ENCODE measurements around the gene TMEM151A. TPM values are rescaled to one million over a fixed set of nuclear protein-coding genes. Genes with fewer than 3 reads are reported as not detected.

TMEM151A gene
- total and polyA plus RNA-seq, 8 donors: 0.46 to 19.6 (median 2.8) TPM; not detected in 2

DNA sequence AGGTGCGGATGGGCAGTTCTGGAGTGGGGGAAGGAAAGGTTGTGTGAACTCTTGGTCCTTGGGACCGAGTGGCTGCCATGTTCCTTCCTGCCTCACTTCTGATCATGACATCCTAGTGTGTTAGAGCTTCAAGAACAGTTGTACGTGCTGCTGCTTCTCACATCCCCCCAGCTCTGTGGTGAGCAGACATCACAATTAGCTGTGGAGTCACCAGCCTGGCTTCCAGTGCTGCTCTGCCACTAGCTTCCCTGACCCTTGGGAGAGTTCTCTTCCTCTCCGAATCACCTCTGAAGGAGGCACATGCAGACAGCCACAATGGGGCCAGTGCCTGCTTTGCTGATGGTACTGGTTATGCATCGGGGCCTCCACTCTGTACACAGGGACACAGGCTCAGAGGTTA, 29.5 kb upstream of the TMEM151A start:
- Histone ChIP-seq H3K9me3 (no peaks in the 10 kb centered on the region), H3K4me1 (peaks cover 12 to 32% (median 29%) of the 10 kb centered on the region in 4 donors), H3K36me3 (peaks cover 25 to 80% (median 70%) of the 10 kb centered on the region in 4 donors), H3K27ac (no peak overlapping the region), H3K27me3 (peaks cover 0 to 7% (median 0%) of the 10 kb centered on the region in 3 donors), H3K4me3 (no peak overlapping the region)
- TF ChIP-seq, protein P1, sequence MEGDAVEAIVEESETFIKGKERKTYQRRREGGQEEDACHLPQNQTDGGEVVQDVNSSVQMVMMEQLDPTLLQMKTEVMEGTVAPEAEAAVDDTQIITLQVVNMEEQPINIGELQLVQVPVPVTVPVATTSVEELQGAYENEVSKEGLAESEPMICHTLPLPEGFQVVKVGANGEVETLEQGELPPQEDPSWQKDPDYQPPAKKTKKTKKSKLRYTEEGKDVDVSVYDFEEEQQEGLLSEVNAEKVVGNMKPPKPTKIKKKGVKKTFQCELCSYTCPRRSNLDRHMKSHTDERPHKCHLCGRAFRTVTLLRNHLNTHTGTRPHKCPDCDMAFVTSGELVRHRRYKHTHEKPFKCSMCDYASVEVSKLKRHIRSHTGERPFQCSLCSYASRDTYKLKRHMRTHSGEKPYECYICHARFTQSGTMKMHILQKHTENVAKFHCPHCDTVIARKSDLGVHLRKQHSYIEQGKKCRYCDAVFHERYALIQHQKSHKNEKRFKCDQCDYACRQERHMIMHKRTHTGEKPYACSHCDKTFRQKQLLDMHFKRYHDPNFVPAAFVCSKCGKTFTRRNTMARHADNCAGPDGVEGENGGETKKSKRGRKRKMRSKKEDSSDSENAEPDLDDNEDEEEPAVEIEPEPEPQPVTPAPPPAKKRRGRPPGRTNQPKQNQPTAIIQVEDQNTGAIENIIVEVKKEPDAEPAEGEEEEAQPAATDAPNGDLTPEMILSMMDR (IDR thresholded peaks at IDR 0.05): no peak
- TF ChIP-seq POLR2AphosphoS5 (IDR thresholded peaks at IDR 0.05): no peak
- no peak for TF ChIP-seq EP300 (IDR thresholded peaks at IDR 0.05)
- 90 to 98% (median 94%) methylated on average over 4 to 5 of the region's 5 CpGs for WGBS, 5 donors
- intact Hi-C loops (cut with DNase I; ENCODE audit: low total_unique reads): loop anchor here (5.0 kb wide), 1 partner anchor 40 kb away; no protein-coding TSS in a partner anchor
- no peak for DNase-seq

DNA sequence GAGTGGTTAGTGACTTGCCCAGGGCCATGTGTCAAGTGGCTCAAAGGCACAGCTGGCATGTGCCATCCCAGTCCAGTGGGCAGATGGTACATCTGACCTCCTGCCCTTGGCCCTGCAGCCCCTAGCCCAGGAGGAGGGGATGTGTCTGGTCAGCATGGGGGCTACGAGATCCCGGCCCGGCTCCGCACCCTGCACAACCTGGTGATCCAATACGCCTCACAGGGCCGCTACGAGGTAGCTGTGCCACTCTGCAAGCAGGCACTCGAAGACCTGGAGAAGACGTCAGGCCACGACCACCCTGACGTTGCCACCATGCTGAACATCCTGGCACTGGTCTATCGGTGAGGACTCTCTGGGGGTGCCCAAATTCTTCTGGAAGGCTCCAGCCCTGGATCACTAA, 29.0 kb upstream of the TMEM151A start:
- WGBS, 5 donors: 93 to 98% (median 94%) methylated on average over 12 of the region's 12 CpGs
- H3K27ac ChIP-seq: no peak overlapping the region
- no peaks in the 10 kb centered on the region for H3K9me3 ChIP-seq
- H3K27me3 ChIP-seq: peaks cover 0 to 2% (median 0%) of the 10 kb centered on the region in 3 donors
- no peak overlapping the region for H3K4me3 ChIP-seq
- peaks cover 25 to 80% (median 70%) of the 10 kb centered on the region in 4 donors for H3K36me3 ChIP-seq
- no peak for DNase-seq
- intact Hi-C loops (cut with DNase I; ENCODE audit: low total_unique reads): loop anchor here (5.0 kb wide), 1 partner anchor 40 kb away; no protein-coding TSS in a partner anchor
- peaks cover 12 to 33% (median 28%) of the 10 kb centered on the region in 4 donors for H3K4me1 ChIP-seq
- TF ChIP-seq POLR2A (IDR thresholded peaks at IDR 0.05) (no peak), EP300 (IDR thresholded peaks at IDR 0.05) (no peak), POLR2AphosphoS5 (IDR thresholded peaks at IDR 0.05) (no peak)
- TF ChIP-seq, protein P1 (IDR thresholded peaks at IDR 0.05): no peak

GRCh38 chr11:66263231-66263630, 28.5 kb upstream of the TMEM151A start:
- 91 to 100% (median 94%) methylated on average over 1 to 4 of the region's 4 CpGs for WGBS, 5 donors
- peaks cover 25 to 80% (median 70%) of the 10 kb centered on the region in 4 donors for H3K36me3 ChIP-seq
- TF ChIP-seq, protein P1 (IDR thresholded peaks at IDR 0.05): no peak
- TF ChIP-seq POLR2AphosphoS5 (IDR thresholded peaks at IDR 0.05): no peak
- intact Hi-C loops (cut with DNase I; ENCODE audit: low total_unique reads): loop anchor here (5.0 kb wide), 1 partner anchor 41 kb away; no protein-coding TSS in a partner anchor
- no peak overlapping the region for H3K4me3 ChIP-seq
- peaks cover 12 to 32% (median 31%) of the 10 kb centered on the region in 4 donors for H3K4me1 ChIP-seq
- H3K9me3 ChIP-seq: no peaks in the 10 kb centered on the region
- no peak for DNase-seq
- no peak overlapping the region for H3K27ac ChIP-seq
- H3K27me3 ChIP-seq: no peaks in the 10 kb centered on the region

- 93 to 98% (median 95%) methylated on average over 9 to 10 of the region's 10 CpGs for WGBS, 5 donors
- peaks cover 25 to 78% (median 70%) of the 10 kb centered on the region in 4 donors for H3K36me3 ChIP-seq
- H3K4me1 ChIP-seq: peaks cover 8 to 28% (median 26%) of the 10 kb centered on the region in 4 donors
- no peaks in the 10 kb centered on the region for H3K27me3 ChIP-seq
- no peak overlapping the region for H3K27ac ChIP-seq
- no peak for DNase-seq
- H3K4me3 ChIP-seq: no peak overlapping the region
- no peaks in the 10 kb centered on the region for H3K9me3 ChIP-seq
- intact Hi-C loops (cut with DNase I; ENCODE audit: low total_unique reads): loop anchor here (5.0 kb wide), 1 partner anchor 41 kb away; no protein-coding TSS in a partner anchor
- TF ChIP-seq POLR2AphosphoS5 (IDR thresholded peaks at IDR 0.05) (no peak), POLR2A (IDR thresholded peaks at IDR 0.05) (no peak), EP300 (IDR thresholded peaks at IDR 0.05) (no peak)
- TF ChIP-seq, protein P1 (IDR thresholded peaks at IDR 0.05): no peak
Observed at GRCh38 chr11:66263785-66264184, 27.9 kb upstream of the TMEM151A start.
